ENCODE results near the gene RASA3.

Gene RASA3

DNA sequence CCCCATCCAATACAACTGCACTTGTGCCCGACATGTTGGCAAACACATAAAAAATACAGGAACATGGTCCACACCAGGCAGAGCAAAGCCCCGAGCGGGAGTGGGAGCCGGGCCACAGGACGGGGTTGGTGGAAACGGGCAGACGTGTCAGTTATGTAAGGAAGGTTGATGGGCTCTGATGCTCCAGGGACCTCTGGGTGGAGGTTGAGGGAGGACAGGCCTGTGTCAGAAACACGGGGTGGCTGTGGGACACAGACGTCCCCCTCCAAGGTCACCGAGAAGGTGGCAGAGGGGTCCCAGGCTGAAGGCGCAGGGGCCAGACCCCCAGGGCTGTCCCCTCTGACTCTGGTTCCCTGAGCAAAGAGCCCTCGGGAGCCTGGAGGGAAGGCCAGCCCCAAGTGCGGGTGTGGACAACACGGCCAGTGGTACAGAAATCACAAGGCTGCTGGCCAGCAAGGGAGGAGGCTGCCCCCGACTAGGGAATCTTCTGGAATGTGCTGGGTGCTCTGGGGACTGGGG, 127.2 kb downstream of the RASA3 start:
- no peak for DNase-seq (ENCODE audit: low read depth in 2 of 2)

DNA sequence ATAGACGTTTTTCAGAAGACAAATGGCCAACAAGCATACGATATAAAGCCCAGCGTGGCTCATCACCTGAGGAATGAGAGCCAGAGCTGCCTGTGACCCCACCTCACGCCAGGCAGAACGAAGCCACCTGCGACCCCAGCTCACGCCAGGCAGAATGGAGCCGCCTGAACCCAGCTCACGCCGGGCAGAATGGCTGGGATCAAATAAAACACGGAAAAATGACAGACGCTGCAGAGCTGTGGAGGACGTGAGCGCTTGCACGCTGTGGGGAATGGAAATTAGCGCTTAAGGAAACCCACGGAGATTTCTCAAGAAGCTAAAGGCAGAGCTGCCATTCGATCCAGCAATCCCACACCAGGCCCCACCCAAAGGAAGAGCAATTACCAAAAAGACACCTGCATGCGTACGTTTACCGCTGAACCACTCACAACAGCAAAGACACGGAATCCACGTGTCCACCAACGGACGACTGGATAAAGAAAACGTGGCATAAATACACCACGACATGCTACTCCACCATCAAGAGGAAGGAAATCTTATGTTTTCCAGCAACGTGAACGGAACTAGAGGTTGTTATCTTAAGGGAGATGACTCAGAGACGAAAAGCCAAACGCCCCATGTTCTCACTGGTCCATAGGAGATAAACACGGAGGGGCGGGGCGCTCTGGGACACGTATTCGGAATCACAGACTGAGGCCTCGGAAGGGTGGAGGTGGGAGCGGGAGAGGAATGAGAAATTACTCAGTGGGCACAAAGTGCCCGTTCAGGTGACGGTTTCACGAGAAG, 127.8 kb downstream of the RASA3 start:
- DNase-seq (ENCODE audit: low read depth in 2 of 2), result no peak

DNA sequence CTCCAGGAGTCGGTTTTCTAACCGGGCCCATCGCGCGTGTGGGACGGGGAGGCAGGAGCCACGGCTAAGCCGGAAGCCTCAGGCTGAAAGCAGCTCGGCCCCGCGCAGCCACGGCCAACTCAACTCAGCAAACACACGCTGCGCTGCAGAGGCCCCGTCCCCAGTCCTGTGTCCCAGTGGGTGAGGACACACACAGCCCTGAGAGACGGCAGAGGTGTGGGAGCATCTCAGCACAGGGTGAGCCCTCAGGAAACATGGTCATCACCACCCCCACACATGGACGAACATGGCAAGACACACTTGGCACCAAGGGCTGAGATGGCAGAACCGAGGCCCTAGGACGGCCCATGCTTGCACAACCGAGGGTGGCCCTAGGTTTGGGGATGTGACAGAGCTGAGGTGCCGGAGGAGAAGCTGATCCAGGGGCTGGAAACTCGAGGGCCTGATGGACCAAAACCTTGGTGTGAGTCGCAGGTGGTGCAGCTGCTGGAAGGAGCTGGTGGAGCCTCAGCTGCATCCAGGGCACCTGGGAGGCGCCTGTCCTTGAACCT, 129.6 kb downstream of the RASA3 start:
- DNase-seq (ENCODE audit: low read depth in 2 of 2), result no peak

DNA sequence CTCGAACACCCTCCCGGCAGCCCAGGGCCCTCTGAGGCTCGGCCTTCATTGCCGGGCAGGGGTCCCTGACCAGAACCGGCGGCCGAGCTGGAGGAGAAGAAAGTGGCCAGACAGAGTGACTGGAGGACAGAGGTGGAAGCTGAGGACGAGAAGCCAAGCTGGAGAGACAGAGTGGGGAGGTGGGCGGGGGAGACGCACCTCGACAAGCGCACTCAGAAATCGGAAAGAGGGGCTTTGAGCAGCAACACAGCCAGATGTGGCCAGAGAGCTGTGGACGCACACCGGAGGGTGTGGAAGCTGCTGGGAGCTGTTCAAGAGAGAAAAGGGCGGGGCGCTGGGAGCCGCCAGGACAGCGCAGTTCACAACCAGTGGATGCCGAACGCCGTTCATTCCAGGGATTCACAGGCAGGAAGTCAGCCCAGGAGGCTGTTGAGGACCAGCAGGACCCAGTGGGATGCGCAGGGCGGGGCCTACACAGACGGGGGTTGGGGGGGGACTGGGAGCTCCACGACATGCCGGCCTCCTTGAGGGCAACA, 130.3 kb downstream of the RASA3 start:
- no peak for DNase-seq (ENCODE audit: low read depth in 2 of 2)

DNA sequence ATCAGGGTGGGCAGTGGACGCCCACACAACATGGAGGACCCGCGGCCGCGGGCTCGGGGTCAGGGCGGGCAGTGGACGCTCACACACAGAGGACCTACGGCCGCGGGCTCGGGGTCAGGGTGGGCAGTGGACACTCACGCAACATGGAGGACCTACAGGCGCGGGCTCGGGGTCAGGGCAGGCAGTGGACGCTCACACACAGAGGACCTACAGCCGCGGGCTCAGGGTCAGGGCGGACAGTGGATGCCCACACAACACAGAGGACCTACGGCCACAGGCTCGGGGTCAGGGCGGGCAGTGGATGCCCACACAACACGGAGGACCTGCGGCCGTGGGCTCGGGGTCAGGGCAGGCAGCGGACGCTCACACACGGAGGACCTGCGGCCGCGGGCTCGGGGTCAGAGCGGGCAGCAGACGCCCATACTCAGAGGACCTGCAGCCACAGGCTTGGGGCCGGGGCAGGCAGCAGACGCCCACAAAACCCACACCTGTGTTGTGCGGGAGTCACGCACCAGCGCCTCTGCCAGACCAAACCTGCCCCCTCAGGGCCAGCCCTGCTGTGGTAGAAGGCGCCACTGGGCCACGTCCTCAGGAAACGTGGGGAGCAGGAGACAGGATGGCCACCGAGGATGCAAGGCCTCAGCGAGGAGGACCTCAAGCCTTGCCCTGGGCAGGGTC, 131.0 kb downstream of the RASA3 start:
- DNase-seq (ENCODE audit: low read depth in 2 of 2), result no peak

DNA sequence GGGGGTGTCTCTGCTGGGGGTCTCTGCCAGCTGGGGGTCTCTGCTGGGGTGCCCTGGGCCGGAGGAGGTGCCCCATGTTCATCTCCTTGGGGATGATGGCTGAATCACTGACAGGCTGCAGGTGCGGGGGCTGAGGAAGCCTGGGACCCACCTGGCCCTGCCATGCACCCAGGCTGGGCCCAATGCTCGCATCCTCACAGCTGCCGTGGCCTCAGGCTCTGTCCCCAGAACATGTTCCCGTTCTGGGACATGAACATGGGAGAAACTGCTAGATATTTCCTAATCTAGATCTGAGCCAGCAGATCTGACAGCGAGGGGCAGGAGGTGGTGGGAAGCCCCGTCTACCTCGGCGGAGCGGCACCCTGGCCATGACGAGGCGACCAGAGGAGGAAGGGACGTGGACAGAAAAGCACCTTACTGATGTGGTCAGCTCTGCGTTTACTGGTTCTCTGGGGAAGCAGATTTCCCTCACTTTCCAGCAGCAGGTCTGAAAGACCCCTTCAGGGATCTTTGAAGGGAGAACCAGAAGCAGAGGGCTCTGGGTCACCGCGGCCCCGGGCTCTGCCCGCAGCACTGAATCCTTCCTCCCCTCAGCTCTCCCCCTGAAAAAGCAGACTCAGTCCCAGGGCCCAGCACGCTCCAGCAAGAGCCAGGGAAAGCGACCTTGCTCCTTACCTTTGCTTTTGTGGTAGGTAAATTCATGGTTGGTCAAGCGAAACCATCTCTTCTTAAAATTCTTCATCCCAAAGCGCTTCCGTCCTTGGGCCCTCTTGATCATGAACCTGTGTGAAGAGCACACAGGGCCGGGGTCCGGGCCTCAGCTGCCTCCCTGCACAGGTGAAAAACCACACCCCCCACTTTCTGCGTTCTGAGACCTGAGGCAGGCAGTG, 132.0 kb downstream of the RASA3 start:
- DNase-seq (ENCODE audit: low read depth in 2 of 2), result no peak

DNA sequence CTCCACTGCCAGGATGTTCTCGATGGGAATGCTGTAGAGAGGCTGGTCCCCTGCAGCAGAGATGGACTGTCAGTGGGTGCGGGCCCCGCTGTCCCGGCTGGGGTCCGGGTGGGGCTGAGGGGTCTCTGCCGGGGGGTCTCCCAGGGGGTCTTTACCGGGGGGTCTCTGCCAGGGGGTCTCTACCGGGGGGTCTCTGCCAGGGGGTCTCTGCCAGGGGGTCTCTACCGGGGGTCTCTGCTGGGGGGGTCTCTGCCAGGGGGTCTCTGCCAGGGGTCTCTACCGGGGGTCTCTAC, 132.9 kb downstream of the RASA3 start:
- no peak for DNase-seq (ENCODE audit: low read depth in 2 of 2)

DNA sequence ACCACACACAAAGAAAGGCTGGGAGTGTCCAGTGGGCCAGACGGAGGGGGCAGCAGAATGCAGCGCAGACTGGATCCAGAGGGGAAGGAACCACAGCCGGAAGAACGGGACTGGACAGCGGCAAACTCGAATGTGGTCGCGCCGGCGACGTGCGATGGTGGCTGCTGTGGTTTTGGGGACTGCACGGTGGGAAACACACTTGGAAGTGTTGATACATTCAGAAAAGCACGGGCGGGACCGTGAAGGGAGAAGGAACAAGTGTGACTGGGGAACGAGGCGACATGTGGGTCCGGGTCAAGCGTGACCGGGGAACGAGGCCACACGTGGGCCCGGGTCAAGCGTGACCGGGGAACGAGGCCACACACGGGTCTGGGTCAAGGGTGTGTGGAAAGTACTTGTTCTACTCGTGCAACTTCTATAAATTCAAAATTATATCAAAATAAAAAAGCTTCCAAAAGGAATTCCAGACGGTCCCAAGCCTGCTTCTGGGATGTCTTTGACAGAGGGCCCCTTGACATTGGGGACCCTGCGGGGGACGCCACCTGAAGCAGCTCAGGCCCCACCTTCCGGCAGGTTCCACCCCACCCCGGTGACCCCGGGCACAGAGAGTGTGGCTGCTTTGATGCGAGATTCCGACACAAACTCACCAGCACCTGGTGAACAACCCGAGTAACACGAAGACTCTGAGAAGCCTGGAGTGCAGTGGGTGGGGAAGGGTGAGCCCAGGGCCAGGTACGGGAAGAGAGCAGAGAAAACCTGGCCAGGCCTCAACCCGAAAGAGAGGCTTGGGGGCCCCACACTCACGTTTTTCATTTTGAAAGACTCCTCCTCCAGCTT, 133.4 kb downstream of the RASA3 start:
- no peak for DNase-seq (ENCODE audit: low read depth in 2 of 2)

DNA sequence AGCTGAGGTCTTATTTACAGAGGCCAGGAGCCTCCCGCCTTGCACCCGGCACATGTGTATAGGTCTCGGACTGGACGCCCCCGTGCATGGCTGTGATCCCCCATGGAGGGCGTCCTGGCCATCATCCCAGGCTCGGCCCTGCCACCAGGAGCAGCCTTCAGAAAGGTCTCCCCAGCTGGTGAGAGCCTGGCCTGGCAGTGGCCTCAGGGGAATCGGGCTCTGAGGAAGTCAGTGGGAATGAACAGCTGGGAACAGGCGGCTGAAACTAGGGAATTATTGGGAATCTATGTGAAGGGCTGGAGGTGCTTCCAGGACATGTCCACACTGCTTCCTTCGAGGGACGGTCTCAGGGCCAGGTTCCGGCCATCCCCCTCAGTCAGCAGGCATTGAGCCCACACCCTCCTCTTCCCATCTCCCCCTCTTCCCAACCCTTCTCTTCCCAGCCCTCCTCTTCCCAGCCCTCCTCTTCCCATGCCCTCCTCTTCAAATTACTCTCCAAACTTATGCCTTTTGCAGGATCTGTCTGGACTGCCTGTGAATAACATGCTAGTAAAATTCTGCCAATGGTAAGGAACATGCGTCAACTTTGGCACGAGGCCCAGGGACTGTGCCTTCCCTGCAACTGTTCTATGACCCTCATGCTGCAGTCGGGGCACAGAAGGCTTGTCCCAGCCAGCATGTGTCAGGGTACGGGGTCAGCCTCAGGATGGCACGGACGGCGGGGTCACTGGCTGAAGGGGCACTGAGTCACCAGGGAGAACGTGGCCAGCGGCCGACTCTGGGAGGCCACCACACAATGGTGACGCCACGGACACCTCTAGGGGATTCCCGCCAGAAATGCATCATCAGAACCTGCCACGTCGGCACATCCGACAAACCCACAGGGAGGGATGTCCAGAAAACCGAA, 134.3 kb downstream of the RASA3 start:
- DNase-seq (ENCODE audit: low read depth in 2 of 2), result no peak

DNA sequence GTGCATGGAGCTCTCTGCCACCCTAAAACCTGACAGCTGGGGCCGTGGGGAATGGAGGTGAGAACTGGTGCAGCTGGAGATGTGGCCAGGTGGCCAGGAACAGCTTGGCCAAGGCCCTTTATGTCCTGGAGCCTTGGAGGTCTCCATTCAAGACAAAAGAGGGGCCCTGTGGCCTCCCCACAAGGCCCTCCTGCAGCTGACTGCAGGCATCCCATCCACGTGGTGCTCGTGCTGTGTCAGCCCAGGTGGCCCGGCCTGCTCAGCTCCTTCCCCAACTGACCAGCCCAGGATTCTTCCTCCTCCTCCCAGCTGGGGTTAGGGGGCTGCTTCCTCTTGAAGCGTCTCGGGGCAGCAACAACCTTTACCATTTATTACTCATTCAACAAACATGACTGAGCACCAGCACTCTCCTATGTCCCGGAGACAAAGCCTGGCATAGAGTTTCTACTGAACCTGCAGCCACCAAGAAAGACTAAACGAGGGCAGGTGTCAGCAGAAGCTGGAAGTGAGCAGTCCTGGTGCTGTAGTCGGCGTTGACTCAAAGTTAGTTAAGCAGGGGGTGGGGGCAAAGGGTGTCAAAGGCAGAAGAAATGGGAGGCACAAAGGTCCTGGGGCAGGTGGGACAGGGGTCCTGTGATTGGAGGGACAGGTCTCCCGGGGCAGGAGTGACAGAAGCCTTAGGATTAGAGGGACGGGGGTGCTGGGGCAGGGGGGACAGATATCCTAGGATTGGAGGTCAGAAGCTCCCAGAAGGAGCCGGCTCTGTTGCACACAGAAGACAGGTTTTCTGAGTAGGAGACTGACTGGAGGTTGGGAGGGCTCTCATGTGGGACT, 135.3 kb downstream of the RASA3 start:
- no peak for DNase-seq (ENCODE audit: low read depth in 2 of 2)

DNA sequence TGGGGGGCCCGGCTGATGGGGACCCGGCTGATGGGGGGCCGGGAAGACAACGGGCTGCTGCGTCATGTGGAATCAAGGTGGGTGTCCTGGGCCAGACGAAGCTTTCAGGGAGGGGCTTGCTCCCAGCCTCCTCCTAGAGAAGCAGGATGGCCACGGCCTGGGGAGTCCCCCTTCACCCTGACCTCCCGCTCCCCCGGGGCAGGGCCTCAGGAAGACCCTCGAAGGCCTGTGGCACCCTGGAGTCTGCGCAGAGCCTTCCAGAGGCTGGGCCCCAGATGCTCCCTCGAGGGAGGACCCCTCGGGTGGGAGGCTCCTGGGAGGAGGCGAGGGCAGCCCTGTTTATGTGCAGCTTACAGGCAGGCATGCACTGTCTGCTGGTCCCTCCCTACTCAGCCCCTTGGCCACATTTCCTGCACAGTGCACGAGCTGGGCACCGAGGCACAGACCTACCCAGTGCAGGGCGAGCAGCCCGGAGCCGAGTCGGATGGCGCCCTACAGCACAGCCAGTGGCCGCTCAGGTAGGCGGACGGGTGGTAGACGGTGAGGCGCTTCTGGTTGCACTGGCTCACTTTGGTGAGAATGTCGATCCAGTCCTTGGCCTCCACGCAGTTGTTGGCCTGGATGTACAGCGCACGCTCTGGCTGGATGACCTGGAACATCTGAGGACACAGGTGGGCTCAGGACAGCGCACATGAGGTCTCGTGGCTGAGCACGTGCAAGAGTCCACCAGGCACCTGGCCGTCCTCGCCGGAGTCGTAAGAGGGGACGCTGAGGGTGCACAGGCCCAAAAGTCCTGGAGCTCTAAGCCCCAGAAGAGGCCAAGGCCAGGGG, 136.1 kb downstream of the RASA3 start:
- DNase-seq (ENCODE audit: low read depth in 2 of 2), result no peak

DNA sequence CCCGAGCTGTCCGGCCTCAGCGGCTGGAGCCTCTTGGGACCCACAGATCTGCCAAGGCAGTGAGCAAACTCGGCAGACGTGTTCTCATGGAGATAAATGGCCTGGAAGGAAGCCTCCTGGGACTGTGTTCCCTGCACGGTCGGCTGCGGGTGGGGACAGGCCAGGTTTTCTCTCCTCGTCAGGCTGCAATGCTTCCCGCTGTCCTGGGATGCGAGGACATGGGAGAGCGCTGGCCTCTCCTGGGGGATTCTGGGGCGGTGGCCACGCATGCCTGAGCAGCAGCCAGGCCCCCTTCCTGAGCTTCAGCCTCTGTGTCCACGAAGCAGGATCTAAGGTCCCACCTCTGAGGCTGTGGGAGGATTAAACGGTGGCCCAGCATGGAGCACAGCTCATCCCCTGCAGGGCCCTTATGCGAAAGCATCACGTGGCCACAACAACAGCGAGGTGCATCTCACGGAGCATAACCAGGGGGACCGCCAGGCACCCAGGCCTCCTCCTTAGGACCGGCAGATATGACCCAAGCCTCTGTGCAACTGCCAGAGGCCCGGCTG, 137.3 kb downstream of the RASA3 start:
- DNase-seq (ENCODE audit: low read depth in 2 of 2), result no peak

DNA sequence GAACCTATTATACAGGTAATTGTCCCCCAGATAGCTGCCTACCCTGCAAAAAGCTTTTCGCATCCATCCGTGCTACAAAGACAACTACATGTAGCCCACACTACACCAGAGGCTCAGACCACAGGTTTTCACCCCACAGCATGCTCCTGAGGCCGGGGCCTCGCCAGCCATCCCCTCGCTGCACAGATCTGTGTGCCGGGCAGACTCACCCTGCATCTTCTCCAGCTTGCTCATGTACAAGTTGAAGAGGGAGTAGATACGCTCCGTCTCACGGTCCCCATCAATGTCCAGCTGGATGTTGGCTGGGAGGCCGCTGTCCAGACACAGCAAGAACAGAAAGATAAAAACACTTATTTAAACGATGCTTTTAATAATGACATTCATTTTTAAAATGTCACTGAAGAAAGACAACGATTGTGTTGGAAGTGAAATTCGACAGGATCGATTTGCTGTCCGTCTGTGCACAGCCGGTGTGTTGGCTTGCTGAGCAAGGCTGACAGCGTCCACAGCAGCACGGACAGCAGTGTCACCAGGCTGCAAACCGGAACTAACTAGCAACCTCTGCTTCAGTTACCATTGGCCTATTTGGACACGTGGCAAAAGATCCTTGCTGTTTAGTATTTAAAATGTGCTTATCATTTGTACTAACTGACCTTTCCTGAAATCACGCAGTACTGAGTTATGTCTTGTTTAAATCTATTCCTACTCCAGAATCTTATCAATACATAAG, 140.0 kb downstream of the RASA3 start:
- DNase-seq (ENCODE audit: low read depth in 2 of 2), result no peak

DNA sequence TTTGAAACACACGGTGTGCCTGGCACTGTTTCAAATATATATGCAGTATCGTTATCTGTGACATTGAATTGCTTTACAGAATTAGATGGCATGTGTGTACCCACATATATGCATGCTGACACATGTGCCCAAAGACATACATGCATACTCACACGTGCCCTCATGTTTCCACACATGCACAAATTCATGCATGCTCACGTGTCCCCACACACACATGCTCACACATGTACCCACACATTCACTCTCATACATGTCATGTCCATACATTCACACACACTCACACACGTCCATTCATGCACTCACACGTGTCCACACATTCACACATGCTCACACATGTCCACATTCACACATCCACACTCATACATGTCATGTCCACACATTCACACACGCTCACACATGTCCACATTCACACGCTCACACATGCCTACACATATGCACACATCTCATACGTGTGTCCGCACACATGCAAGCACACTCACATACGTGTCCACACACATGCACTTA, 140.7 kb downstream of the RASA3 start:
- no peak for DNase-seq (ENCODE audit: low read depth in 2 of 2)

DNA sequence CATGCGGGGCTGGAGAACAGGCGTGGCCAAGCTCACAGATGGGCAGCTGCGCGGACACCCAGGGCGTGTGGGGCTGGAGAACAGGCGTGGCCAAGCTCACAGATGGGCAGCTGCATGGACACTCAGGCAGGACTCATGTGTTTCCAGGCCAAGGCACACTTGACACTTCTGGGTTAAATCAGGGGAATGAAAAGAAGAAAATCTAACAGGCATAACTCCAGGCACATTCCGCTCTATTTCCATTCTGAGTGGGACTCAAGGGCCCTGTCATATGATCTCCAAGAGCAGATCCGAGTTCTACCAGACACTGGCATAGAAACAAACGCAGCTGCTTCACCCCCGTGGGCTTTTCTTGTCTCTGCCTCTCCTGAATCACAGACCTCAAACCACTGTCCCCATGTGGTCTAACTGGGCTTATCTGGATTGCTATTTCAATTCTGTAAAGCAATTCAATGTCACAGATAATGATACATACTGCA, 141.2 kb downstream of the RASA3 start:
- no peak for DNase-seq (ENCODE audit: low read depth in 2 of 2)

DNA sequence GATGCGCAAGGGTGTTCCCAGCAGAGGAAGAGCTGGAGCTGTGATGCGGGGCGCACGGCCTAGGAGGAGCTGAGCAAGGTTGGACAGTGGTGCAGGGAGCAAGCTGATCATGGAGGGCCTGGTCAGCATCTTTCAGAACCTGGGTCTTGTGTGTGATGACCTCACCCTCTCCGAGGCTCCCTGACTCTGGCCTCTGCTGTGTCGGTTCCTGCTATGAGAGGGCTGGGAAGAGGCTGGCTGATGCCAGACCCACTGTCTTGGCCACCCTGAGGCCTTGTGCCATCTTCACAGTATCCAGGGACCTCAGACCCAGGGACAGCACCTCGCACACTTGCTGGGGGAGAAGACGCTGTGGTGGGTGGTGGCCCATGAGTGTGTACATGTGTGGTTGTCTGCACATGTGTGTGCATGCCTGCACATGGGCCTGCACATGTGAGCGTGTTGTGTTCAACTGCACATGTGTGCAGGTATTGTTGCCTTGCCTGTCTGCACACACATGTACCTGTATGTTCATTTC, 142.0 kb downstream of the RASA3 start:
- no peak for DNase-seq (ENCODE audit: low read depth in 2 of 2)
